HG02938 (cell line): ENCODE measurements around the gene CES4A.
"Not testable (repeated sequence)": the region's sequence is repeated elsewhere in the genome, so short reads cannot be mapped to it uniquely, and the experiment has no call there.

Experiments
- ATAC-seq: cut with Tn5 transposase; IDR thresholded peaks from one replicate; pipeline ENCODE4 v1.9.1; 2021; ENCODE audit warnings: mild to moderate bottlenecking, moderate library complexity; ENCODE audit not compliant: unreplicated experiment

CES4A gene

GRCh38 chr16:66988197-66988788 is at the start of gene CES4A:
CES4A (plus strand) TSS chr16:66988589; CDS start chr16:66988773, 184 bp downstream.
- ATAC-seq, result no peak

- ATAC-seq, result no peak
These were observed 49.0 kb upstream of the CES4A start for GRCh38 chr16:66939366-66939765.

GRCh38 chr16:66940236-66940635 is 48.2 kb upstream of the CES4A start:
- no peak for ATAC-seq

- no peak for ATAC-seq
These were observed 45.4 kb upstream of the CES4A start for GRCh38 chr16:66942981-66943380.

GRCh38 chr16:66943426-66944053 is 44.8 kb upstream of the CES4A start:
- ATAC-seq, result no peak

GRCh38 chr16:66944054-66944441 is 44.3 kb upstream of the CES4A start:
- ATAC-seq, result no peak

GRCh38 chr16:66944971-66945370 is 43.4 kb upstream of the CES4A start:
- ATAC-seq, result not testable (repeated sequence)

- no peak for ATAC-seq
These were observed 42.5 kb upstream of the CES4A start for GRCh38 chr16:66945939-66946338.

- no peak for ATAC-seq
These were observed 41.8 kb upstream of the CES4A start for GRCh38 chr16:66946541-66946940.

GRCh38 chr16:66946974-66947301 is 41.5 kb upstream of the CES4A start:
- no peak for ATAC-seq

GRCh38 chr16:66947302-66948065 is 40.9 kb upstream of the CES4A start:
- ATAC-seq, result peak; percentile 74

GRCh38 chr16:66948134-66948836 is 40.1 kb upstream of the CES4A start:
- no peak for ATAC-seq

GRCh38 chr16:66948837-66949225 is 39.6 kb upstream of the CES4A start:
- no peak for ATAC-seq

- ATAC-seq, result no peak
These were observed 38.9 kb upstream of the CES4A start for GRCh38 chr16:66949472-66949871.

- ATAC-seq, result no peak
These were observed 38.0 kb upstream of the CES4A start for GRCh38 chr16:66950437-66950836.

GRCh38 chr16:66950971-66951790 is 37.2 kb upstream of the CES4A start:
- ATAC-seq, result no peak

- ATAC-seq, result no peak
These were observed 35.8 kb upstream of the CES4A start for GRCh38 chr16:66952430-66953110.

GRCh38 chr16:66953462-66954096 is 34.8 kb upstream of the CES4A start:
- ATAC-seq, result no peak

GRCh38 chr16:66954097-66954659 is 34.2 kb upstream of the CES4A start:
- no peak for ATAC-seq
